Nephron (organoid): ENCODE results near the gene VWA8.

Experiments used
- H3K27ac Mint-ChIP-seq, 3 experiments: 2 replicates each; pipeline ENCODE4 v1.8.0; 2020; ENCODE audit warnings: mixed read lengths in 3 of 3, mild to moderate bottlenecking in 2 of 3, moderate library complexity in 1 of 3
- H3K27me3 Mint-ChIP-seq: 2 replicates; pipeline ENCODE4 v1.8.0; 2021; ENCODE audit warnings: low read depth, mild to moderate bottlenecking, moderate library complexity, mixed read lengths
- H3K36me3 Mint-ChIP-seq: 2 replicates; pipeline ENCODE4 v1.8.0; 2020; ENCODE audit warnings: low read depth, mixed read lengths
- H3K4me1 Mint-ChIP-seq: 2 replicates; pipeline ENCODE4 v1.8.0; 2020; ENCODE audit warnings: mixed read lengths
- H3K4me3 Mint-ChIP-seq, 3 experiments: 2 replicates each; pipeline ENCODE4 v1.8.0; 2020; ENCODE audit warnings: mild to moderate bottlenecking in 3 of 3, mixed read lengths in 3 of 3, moderate library complexity in 2 of 3
- H3K9me3 Mint-ChIP-seq: 2 replicates; pipeline ENCODE4 v1.8.0; 2020; ENCODE audit warnings: mixed read lengths
- TF ChIP-seq, protein P1 (sequence below), 3 experiments: fragments of 200-600 bp; sonication (generic); IDR thresholded peaks; one replicate each; pipeline ENCODE4 v1.5.0; 2021; ENCODE audit warnings: antibody characterized with exemption in 3 of 3; ENCODE audit not compliant: unreplicated experiment in 3 of 3

VWA8 gene

DNA sequence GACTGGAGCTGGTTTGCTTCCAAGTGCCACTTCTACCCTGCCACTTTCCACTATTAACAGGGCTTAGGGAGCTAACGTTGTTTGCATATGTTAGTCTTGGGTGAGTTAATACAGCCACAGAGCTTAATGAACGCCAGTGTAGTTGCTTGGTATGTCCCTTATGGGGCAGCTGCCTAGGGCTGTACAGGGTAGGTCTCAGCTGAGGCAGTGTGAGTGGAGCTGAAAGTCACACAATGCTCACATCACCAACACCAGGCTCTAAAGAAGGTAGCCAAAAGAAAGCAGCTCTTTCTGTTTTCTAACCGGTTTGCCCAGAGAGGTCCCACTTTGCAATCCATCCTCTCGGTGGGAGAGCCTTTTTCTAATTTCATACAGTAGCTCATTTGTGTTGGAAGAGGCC lies 317.4 kb downstream of the VWA8 start:
- H3K4me3 Mint-ChIP-seq, result no peak overlapping the region
- TF ChIP-seq, protein P1, sequence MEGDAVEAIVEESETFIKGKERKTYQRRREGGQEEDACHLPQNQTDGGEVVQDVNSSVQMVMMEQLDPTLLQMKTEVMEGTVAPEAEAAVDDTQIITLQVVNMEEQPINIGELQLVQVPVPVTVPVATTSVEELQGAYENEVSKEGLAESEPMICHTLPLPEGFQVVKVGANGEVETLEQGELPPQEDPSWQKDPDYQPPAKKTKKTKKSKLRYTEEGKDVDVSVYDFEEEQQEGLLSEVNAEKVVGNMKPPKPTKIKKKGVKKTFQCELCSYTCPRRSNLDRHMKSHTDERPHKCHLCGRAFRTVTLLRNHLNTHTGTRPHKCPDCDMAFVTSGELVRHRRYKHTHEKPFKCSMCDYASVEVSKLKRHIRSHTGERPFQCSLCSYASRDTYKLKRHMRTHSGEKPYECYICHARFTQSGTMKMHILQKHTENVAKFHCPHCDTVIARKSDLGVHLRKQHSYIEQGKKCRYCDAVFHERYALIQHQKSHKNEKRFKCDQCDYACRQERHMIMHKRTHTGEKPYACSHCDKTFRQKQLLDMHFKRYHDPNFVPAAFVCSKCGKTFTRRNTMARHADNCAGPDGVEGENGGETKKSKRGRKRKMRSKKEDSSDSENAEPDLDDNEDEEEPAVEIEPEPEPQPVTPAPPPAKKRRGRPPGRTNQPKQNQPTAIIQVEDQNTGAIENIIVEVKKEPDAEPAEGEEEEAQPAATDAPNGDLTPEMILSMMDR (IDR thresholded peaks at IDR 0.05; ENCODE audit: unreplicated experiment in 3 of 3), result no peak
- no peaks in the 10 kb centered on the region for H3K36me3 Mint-ChIP-seq
- peaks cover 55% of the 10 kb centered on the region for H3K4me1 Mint-ChIP-seq
- H3K9me3 Mint-ChIP-seq, result no peaks in the 10 kb centered on the region
- no peaks in the 10 kb centered on the region for H3K27me3 Mint-ChIP-seq
- peak overlapping the region; percentile 47 to 79 (median 61) for H3K27ac Mint-ChIP-seq

DNA sequence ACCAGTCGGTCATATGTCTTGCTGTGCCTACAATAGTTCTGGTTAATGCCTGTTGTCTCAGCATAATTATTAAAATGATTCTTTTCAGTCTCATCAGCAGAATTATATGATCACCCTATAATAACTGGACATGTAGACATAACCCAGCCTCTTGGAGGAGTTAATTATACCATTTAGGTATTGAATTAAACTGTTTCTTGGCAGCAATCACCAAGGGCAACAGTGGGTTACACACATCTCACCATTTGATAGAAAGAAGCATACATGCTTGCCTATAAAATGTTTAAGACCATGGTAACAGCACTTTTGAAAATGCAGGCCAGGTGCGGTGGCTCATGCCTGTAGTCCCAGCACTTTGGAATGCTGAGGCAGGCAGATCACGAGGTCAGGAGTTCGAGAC lies 318.9 kb downstream of the VWA8 start:
- Mint-ChIP-seq H3K9me3 (no peaks in the 10 kb centered on the region), H3K27me3 (no peaks in the 10 kb centered on the region), H3K36me3 (no peaks in the 10 kb centered on the region), H3K4me1 (peaks cover 54% of the 10 kb centered on the region), H3K27ac (peak overlapping the region in 2 of 3 experiments; percentile 74 to 81), H3K4me3 (no peak overlapping the region)
- TF ChIP-seq, protein P1 (IDR thresholded peaks at IDR 0.05; ENCODE audit: unreplicated experiment in 3 of 3), result no peak

- peaks cover 54% of the 10 kb centered on the region for H3K4me1 Mint-ChIP-seq
- TF ChIP-seq, protein P1 (IDR thresholded peaks at IDR 0.05; ENCODE audit: unreplicated experiment in 3 of 3), result no peak
- no peaks in the 10 kb centered on the region for H3K9me3 Mint-ChIP-seq
- H3K27me3 Mint-ChIP-seq, result no peaks in the 10 kb centered on the region
- H3K4me3 Mint-ChIP-seq, result no peak overlapping the region
- no peaks in the 10 kb centered on the region for H3K36me3 Mint-ChIP-seq
- peak overlapping the region; percentile 74 to 89 (median 81) for H3K27ac Mint-ChIP-seq
Observed at GRCh38 chr13:41641429-41641828, 319.5 kb downstream of the VWA8 start.

- H3K9me3 Mint-ChIP-seq, result no peaks in the 10 kb centered on the region
- H3K4me1 Mint-ChIP-seq, result peaks cover 53% of the 10 kb centered on the region
- H3K36me3 Mint-ChIP-seq, result no peaks in the 10 kb centered on the region
- TF ChIP-seq, protein P1 (IDR thresholded peaks at IDR 0.05; ENCODE audit: unreplicated experiment in 3 of 3), result no peak
- H3K27me3 Mint-ChIP-seq, result no peaks in the 10 kb centered on the region
- peak overlapping the region; percentile 74 to 81 (median 79) for H3K27ac Mint-ChIP-seq
- H3K4me3 Mint-ChIP-seq, result no peak overlapping the region
Observed at GRCh38 chr13:41639955-41640780, 320.7 kb downstream of the VWA8 start.

DNA sequence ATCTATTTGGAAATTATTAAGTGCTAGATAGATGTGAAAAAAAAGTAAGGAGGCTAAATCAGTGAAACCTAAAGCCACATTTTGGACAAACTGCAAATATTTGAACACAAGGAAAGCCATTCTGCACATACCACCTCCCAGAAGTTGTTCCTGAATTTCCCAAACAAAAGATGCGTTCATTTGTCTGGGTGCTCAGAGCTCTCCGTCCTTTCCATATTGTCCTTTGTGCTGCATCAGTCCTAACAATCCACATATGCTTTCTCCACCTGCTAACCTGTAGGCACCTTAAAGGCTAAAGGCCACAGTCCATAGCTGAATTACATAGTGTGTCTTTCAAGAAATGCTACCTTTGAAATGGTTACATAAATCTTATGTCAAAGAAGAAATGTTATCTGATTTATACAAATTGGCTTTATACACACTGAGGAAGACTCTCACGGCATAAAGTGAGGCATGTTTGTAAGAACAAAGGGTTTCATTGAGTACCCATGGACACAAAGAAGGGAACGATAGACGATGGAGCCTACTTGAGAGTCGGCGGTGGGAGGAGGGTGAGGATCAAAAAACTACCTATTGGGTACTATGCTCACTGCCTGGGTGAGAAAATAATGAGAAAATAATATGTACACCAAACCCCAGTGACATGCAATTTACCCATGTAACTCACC lies 321.5 kb downstream of the VWA8 start:
- Mint-ChIP-seq H3K4me3 (no peak overlapping the region), H3K4me1 (peaks cover 51% of the 10 kb centered on the region), H3K36me3 (no peaks in the 10 kb centered on the region), H3K9me3 (no peaks in the 10 kb centered on the region), H3K27ac (peak overlapping the region; percentile 9 to 81 (median 74)), H3K27me3 (no peaks in the 10 kb centered on the region)
- TF ChIP-seq, protein P1 (IDR thresholded peaks at IDR 0.05; ENCODE audit: unreplicated experiment in 3 of 3), result no peak
